ENCODE data around the gene PBX1. TPM values are rescaled to one million over a fixed set of nuclear protein-coding genes. Genes with fewer than 3 reads are reported as not detected.

PBX1 gene
- total RNA-seq, 1 donor from 2014 or later, result not detected

DNA sequence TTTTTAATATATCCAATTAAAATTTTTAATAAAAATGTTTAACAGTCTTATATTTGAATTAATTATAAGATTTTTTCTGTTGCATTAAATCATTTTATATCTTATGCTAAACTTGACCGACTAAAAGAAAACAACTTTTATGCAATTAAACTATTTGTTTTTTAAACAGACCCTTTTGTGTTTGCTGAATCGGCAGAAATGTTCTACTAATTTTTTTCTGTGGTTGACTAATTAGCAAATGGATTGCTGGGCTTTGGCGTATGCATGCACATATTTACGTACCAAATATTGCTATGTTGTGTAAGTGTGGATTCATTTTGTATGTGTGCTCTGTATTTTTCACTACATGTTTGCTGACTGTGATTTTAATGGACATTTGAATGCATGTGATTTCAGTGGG lies 174.8 kb downstream of the PBX1 start:
- Mint-ChIP-seq H3K36me3 (ENCODE audit: low read depth) (no peaks in the 10 kb centered on the region), H3K4me1 (ENCODE audit: low read depth) (no peaks in the 10 kb centered on the region), H3K9me3 (no peaks in the 10 kb centered on the region), H3K27me3 (ENCODE audit: low read depth) (no peaks in the 10 kb centered on the region), H3K4me3 (ENCODE audit: low read depth) (no peak overlapping the region), H3K27ac (no peak overlapping the region)
- no peak for DNase-seq (ENCODE audit: low spot score)
- intact Hi-C loops (cut with micrococcal nuclease), result no loop called here

DNA sequence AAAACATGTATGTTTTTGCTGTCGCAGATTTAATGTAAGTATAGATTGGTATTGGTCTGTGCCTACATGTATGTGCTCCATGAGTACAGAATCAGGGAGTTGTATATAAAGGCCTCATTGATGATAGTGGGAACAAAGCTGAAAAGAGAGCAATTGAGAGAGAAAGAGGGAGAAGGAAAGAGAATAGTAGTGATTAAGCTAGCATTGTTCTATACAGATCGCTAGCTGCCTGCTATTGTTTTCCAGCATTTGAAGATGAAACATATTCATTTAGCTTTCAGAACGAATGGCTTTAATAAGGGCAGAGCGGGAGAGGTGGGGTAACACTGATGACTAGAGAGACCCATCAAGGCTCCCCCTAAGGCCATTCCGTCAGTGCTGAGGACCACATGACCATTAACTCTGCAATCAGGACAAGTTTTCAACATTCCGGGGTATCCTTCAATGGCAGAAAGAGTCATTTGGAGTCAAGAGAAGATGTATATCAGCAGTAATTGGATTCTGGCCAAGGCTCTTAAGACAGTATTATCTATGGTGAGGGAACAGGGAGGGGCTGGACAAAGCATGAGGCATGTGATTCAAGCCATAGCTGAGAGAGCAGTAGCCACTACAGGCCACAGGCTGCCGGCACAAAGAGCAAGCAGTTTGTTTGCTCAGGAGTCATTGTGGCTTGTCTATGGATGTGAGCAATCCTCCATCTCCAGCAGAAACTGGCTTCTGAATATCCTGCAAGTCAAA lies 176.5 kb downstream of the PBX1 start:
- Mint-ChIP-seq H3K27me3 (ENCODE audit: low read depth) (no peaks in the 10 kb centered on the region), H3K4me3 (ENCODE audit: low read depth) (no peak overlapping the region), H3K27ac (no peak overlapping the region), H3K4me1 (ENCODE audit: low read depth) (no peaks in the 10 kb centered on the region), H3K36me3 (ENCODE audit: low read depth) (no peaks in the 10 kb centered on the region), H3K9me3 (no peaks in the 10 kb centered on the region)
- no peak for DNase-seq (ENCODE audit: low spot score)
- intact Hi-C loops (cut with micrococcal nuclease), result no loop called here

DNA sequence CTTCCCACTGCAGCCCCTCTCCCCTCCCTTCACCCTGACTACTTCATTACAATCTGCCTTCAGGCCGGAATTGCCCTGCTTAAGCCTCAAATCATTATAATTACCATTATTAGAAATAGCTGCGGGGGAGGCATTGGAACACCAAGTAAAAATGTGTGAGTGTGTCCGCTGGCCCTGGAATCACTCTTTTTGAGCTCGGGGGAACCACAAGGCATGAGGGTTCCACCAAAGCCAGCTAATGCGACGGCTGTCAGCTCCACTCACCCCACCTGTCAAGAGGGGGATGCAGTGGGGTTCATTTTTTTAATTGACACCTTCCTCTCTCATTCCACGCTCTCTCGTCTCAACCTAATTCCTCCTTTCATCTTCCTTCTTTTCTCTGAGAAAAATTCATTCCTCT lies 177.2 kb downstream of the PBX1 start:
- no peaks in the 10 kb centered on the region for H3K36me3 Mint-ChIP-seq (ENCODE audit: low read depth)
- no peaks in the 10 kb centered on the region for H3K27me3 Mint-ChIP-seq (ENCODE audit: low read depth)
- no peak overlapping the region for H3K4me3 Mint-ChIP-seq (ENCODE audit: low read depth)
- H3K4me1 Mint-ChIP-seq (ENCODE audit: low read depth), result no peaks in the 10 kb centered on the region
- H3K9me3 Mint-ChIP-seq, result no peaks in the 10 kb centered on the region
- no peak for DNase-seq (ENCODE audit: low spot score)
- no peak overlapping the region for H3K27ac Mint-ChIP-seq
- intact Hi-C loops (cut with micrococcal nuclease), result no loop called here

DNA sequence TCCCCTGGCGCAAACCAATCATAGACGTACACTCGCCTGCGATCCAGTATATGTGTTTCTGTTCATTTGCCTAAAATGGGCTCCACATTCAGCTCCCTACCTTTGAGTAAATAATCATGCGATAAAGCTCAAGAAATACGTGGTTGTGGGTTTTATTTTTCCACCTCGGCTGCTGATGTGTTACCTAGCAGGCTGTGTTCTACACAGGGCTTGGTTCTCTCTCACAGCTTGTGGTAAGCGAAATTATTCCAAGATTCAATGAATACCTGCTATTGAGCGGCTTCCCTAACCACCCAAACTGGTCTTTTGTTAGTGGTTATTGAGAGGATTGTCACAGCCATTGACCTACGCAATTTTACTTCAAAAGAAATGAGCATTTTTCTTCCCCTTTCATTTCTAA lies 180.2 kb downstream of the PBX1 start:
- H3K4me3 Mint-ChIP-seq (ENCODE audit: low read depth), result no peak overlapping the region
- no peak for DNase-seq (ENCODE audit: low spot score)
- no peaks in the 10 kb centered on the region for H3K4me1 Mint-ChIP-seq (ENCODE audit: low read depth)
- intact Hi-C loops (cut with micrococcal nuclease), result no loop called here
- H3K27ac Mint-ChIP-seq, result no peak overlapping the region
- H3K36me3 Mint-ChIP-seq (ENCODE audit: low read depth), result no peaks in the 10 kb centered on the region
- H3K9me3 Mint-ChIP-seq, result no peaks in the 10 kb centered on the region
- no peaks in the 10 kb centered on the region for H3K27me3 Mint-ChIP-seq (ENCODE audit: low read depth)

DNA sequence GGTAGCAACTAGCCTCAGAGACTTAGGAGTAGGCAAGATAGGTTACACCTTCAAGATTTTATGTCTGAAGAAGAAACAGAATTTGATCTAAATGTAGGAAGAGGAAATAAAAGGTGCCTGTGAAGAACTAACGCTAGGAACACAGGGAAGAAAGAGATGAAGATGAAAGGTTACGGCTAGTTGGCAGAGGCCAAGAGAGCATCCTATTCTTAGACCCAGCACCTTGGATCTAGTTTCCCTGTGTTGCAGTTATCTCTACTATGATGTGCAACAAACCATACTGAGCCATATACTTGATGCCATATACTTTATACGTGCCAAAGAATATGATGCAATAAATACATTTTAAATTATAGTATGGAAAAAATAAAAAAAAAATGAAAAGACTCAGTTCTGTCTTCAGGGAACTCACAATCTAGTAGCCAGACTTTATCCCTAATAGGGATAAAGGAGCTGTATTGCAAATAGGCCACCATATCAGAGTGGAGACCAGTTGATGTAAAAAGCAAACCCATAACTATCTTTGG lies 181.1 kb downstream of the PBX1 start:
- intact Hi-C loops (cut with micrococcal nuclease), result no loop called here

GRCh38 chr1:164742745-164743144 lies 183.8 kb downstream of the PBX1 start:
- no peaks in the 10 kb centered on the region for H3K4me1 Mint-ChIP-seq (ENCODE audit: low read depth)
- H3K9me3 Mint-ChIP-seq, result no peaks in the 10 kb centered on the region
- intact Hi-C loops (cut with micrococcal nuclease), result no loop called here
- no peak overlapping the region for H3K4me3 Mint-ChIP-seq (ENCODE audit: low read depth)
- no peak for DNase-seq (ENCODE audit: low spot score)
- no peaks in the 10 kb centered on the region for H3K27me3 Mint-ChIP-seq (ENCODE audit: low read depth)
- no peaks in the 10 kb centered on the region for H3K36me3 Mint-ChIP-seq (ENCODE audit: low read depth)
- no peak overlapping the region for H3K27ac Mint-ChIP-seq

More for the DNA sequence above, 181.1 kb downstream of the PBX1 start:
- Mint-ChIP-seq H3K27ac (no peak overlapping the region), H3K4me3 (ENCODE audit: low read depth) (no peak overlapping the region), H3K36me3 (ENCODE audit: low read depth) (no peaks in the 10 kb centered on the region), H3K4me1 (ENCODE audit: low read depth) (no peaks in the 10 kb centered on the region), H3K27me3 (ENCODE audit: low read depth) (no peaks in the 10 kb centered on the region), H3K9me3 (no peaks in the 10 kb centered on the region)
- no peak for DNase-seq (ENCODE audit: low spot score)

GRCh38 chr1:164743976-164744375 lies 185.0 kb downstream of the PBX1 start:
- no peaks in the 10 kb centered on the region for H3K4me1 Mint-ChIP-seq (ENCODE audit: low read depth)
- H3K9me3 Mint-ChIP-seq, result no peaks in the 10 kb centered on the region
- H3K27ac Mint-ChIP-seq, result no peak overlapping the region
- H3K4me3 Mint-ChIP-seq (ENCODE audit: low read depth), result no peak overlapping the region
- intact Hi-C loops (cut with micrococcal nuclease), result no loop called here
- DNase-seq (ENCODE audit: low spot score), result no peak
- H3K36me3 Mint-ChIP-seq (ENCODE audit: low read depth), result no peaks in the 10 kb centered on the region
- no peaks in the 10 kb centered on the region for H3K27me3 Mint-ChIP-seq (ENCODE audit: low read depth)

DNA sequence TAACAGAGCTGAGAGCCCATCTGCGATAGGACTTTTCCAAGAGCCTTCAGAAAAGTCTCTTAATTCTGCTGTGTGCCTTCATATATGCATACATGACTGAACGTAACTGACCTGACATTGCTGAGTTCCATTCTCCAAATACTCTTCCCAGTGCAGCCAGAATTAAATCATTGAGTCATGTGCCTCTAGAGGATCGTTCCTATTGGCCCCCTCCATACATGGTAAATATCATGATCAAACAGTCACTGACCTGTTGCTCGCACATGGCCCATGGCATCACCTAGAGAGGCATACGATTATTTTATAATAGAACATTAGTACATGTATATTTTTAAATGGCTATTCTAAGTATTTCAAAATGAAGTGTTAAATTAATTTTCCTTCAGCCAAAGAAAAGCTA lies 186.8 kb downstream of the PBX1 start:
- Mint-ChIP-seq H3K27ac (no peak overlapping the region), H3K4me1 (ENCODE audit: low read depth) (no peaks in the 10 kb centered on the region), H3K4me3 (ENCODE audit: low read depth) (no peak overlapping the region), H3K9me3 (no peaks in the 10 kb centered on the region), H3K27me3 (ENCODE audit: low read depth) (peaks cover 1% of the 10 kb centered on the region), H3K36me3 (ENCODE audit: low read depth) (no peaks in the 10 kb centered on the region)
- DNase-seq (ENCODE audit: low spot score), result no peak
- intact Hi-C loops (cut with micrococcal nuclease), result no loop called here

DNA sequence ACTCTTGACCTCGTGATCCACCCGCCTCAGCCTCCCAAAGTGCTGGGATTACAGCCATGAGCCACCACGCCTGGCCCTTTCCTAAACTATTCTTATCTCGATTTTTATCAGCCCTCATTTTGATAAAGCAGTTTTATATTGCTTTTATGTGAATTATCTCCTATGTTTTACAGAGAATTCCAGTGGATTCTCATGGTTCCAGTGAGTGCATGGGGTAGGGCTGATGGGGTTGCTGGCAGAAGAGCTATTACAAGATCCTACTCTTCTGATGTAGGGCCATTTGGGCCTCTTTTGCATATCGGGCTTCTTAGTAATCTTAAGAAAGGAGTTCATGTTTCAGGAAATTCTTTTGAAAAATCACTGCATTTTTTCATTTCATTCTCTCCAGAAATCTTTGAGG lies 187.6 kb downstream of the PBX1 start:
- DNase-seq (ENCODE audit: low spot score), result no peak
- H3K4me1 Mint-ChIP-seq (ENCODE audit: low read depth), result no peaks in the 10 kb centered on the region
- no peak overlapping the region for H3K4me3 Mint-ChIP-seq (ENCODE audit: low read depth)
- no peaks in the 10 kb centered on the region for H3K9me3 Mint-ChIP-seq
- no peaks in the 10 kb centered on the region for H3K36me3 Mint-ChIP-seq (ENCODE audit: low read depth)
- H3K27me3 Mint-ChIP-seq (ENCODE audit: low read depth), result peaks cover 2% of the 10 kb centered on the region
- no peak overlapping the region for H3K27ac Mint-ChIP-seq
- intact Hi-C loops (cut with micrococcal nuclease), result no loop called here

DNA sequence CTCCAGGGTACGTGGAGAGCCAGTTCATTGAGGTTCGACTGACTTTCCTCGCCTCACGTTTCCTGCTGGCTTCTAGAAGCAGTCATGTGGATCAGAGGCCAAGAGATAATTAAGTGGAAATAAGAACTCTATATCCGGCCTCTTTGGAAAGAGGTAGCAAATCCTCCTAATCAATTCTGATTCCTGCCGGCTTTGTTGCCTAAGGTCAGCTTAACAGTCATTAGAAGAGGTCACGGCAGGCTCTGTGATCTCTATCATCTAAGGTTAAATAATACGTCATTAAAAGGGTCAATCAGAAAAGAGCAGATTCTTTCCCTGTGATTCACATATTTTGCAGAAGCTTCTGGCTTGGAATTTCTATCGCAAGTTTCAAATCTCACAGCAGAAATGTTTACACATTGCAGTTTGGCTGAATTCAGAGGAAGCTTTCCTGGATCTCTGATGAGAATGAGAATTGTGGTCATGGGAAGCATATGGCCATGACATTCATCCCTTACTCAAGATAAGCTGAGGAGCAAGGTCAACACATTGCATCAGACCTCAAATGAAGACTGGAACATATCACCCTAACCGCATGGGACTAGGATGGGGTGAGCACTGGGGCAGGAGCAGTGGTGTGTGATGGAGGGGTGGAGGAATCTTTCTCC lies 189.4 kb downstream of the PBX1 start:
- no peak for DNase-seq (ENCODE audit: low spot score)
- Mint-ChIP-seq H3K36me3 (ENCODE audit: low read depth) (no peaks in the 10 kb centered on the region), H3K4me1 (ENCODE audit: low read depth) (no peaks in the 10 kb centered on the region), H3K9me3 (no peaks in the 10 kb centered on the region), H3K27me3 (ENCODE audit: low read depth) (peaks cover 2% of the 10 kb centered on the region), H3K27ac (no peak overlapping the region), H3K4me3 (ENCODE audit: low read depth) (no peak overlapping the region)
- intact Hi-C loops (cut with micrococcal nuclease), result no loop called here

GRCh38 chr1:164753521-164754077 lies 194.6 kb downstream of the PBX1 start:
- H3K4me3 Mint-ChIP-seq (ENCODE audit: low read depth), result no peak overlapping the region
- H3K4me1 Mint-ChIP-seq (ENCODE audit: low read depth), result no peaks in the 10 kb centered on the region
- H3K27ac Mint-ChIP-seq, result no peak overlapping the region
- no peaks in the 10 kb centered on the region for H3K36me3 Mint-ChIP-seq (ENCODE audit: low read depth)
- intact Hi-C loops (cut with micrococcal nuclease), result no loop called here
- no peak for DNase-seq (ENCODE audit: low spot score)
- peaks cover 2% of the 10 kb centered on the region for H3K27me3 Mint-ChIP-seq (ENCODE audit: low read depth)
- H3K9me3 Mint-ChIP-seq, result no peaks in the 10 kb centered on the region

DNA sequence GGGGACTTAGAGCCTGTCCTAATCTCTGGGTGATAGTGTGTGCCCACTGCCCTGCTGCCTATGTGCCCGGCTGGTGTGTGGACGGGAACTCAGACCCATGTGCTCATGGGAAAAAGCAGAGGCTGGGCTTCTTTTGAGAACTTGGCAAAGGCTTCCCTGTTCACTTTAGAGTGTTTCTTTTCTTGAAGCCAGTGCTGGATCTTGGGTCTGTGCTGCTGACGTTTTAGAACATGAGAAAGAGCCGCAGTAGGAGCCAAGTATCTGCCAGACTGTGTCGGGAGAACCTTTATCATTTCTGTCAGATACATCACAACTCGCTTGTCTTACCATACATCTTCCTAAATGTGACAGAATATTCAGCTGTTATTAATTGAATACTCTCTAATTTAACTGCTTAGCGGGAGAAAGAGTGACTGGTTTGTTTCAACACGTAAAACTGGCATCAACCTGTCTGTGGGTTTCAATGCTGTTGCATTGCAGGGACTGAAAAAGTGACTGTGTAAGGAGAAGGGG lies 195.2 kb downstream of the PBX1 start:
- no peak overlapping the region for H3K27ac Mint-ChIP-seq
- no peak overlapping the region for H3K4me3 Mint-ChIP-seq (ENCODE audit: low read depth)
- H3K36me3 Mint-ChIP-seq (ENCODE audit: low read depth), result no peaks in the 10 kb centered on the region
- peaks cover 2% of the 10 kb centered on the region for H3K27me3 Mint-ChIP-seq (ENCODE audit: low read depth)
- no peak for DNase-seq (ENCODE audit: low spot score)
- no peaks in the 10 kb centered on the region for H3K9me3 Mint-ChIP-seq
- intact Hi-C loops (cut with micrococcal nuclease), result no loop called here
- no peaks in the 10 kb centered on the region for H3K4me1 Mint-ChIP-seq (ENCODE audit: low read depth)

DNA sequence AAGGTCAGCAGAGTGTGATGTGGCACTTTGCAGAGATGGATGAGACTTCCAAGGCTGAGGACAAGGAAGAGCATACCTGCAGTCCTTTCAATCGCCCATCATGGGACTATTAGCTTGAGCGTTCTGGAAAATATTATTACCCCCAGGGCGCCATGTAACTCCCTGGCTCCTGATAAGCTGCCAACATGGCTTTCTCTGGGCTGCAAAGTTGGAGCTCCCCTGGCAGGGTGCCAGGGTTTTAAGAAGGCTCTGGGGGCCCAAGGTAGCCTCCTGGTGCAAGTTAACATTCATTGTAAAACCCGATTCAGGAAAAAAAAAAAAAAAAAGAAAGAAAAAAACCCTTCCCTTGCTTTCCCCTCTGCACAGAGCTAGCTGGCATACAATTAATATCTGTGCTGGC lies 196.7 kb downstream of the PBX1 start:
- H3K4me3 Mint-ChIP-seq (ENCODE audit: low read depth), result no peak overlapping the region
- intact Hi-C loops (cut with micrococcal nuclease), result no loop called here

More for the DNA sequence above, 196.7 kb downstream of the PBX1 start:
- Mint-ChIP-seq H3K4me1 (ENCODE audit: low read depth) (no peaks in the 10 kb centered on the region), H3K36me3 (ENCODE audit: low read depth) (no peaks in the 10 kb centered on the region), H3K27me3 (ENCODE audit: low read depth) (peaks cover under 1% of the 10 kb centered on the region), H3K9me3 (no peaks in the 10 kb centered on the region), H3K27ac (no peak overlapping the region)
- DNase-seq (ENCODE audit: low spot score), result no peak

Measured in activated T-helper 2 cell treated with anti-CD3 and anti-CD28 coated beads, Interferon-gamma antibody, Interleukin-2, Interleukin-4, amounts not matched to agents 10 μg/mL and 5 μg/mL and 100 μg/mL, durations not matched to agents 14 hours and 24 hours and 36 hours (primary cell).